GM19438 (cell line): Measurements from ENCODE around the gene PWP2.
A peak's percentile ranks its signal among the peaks of the same experiment; 100 is the strongest.
"Not testable (repeated sequence)": the region's sequence is repeated elsewhere in the genome, so short reads cannot be mapped to it uniquely, and the experiment has no call there.

Experiments used
- ATAC-seq: cut with Tn5 transposase; IDR thresholded peaks from one replicate; pipeline ENCODE4 v1.9.1; 2021; ENCODE audit warnings: low read depth; ENCODE audit not compliant: unreplicated experiment

PWP2 gene

GRCh38 chr21:44082648-44083440 is 24.4 kb upstream of the PWP2 start:
- no peak for ATAC-seq

- ATAC-seq = no peak
Observed at GRCh38 chr21:44083631-44084291, 23.4 kb upstream of the PWP2 start.

- no peak for ATAC-seq
Observed at GRCh38 chr21:44084496-44085241, 22.5 kb upstream of the PWP2 start.

- ATAC-seq = no peak
Observed at GRCh38 chr21:44085491-44086321, 21.5 kb upstream of the PWP2 start.

GRCh38 chr21:44086636-44087425 is 20.4 kb upstream of the PWP2 start:
- ATAC-seq = no peak

GRCh38 chr21:44087426-44088400 is 19.5 kb upstream of the PWP2 start:
- no peak for ATAC-seq

- ATAC-seq = no peak
Observed at GRCh38 chr21:44088401-44088780, 18.8 kb upstream of the PWP2 start.

- no peak for ATAC-seq
Observed at GRCh38 chr21:44089001-44089911, 17.9 kb upstream of the PWP2 start.

- ATAC-seq = no peak
Observed at GRCh38 chr21:44090325-44090724, 16.9 kb upstream of the PWP2 start.

- ATAC-seq = no peak
Observed at GRCh38 chr21:44092211-44092610, 15.0 kb upstream of the PWP2 start.

- ATAC-seq = no peak
Observed at GRCh38 chr21:44093761-44094160, 13.4 kb upstream of the PWP2 start.

GRCh38 chr21:44094832-44095231 is 12.4 kb upstream of the PWP2 start:
- no peak for ATAC-seq

- ATAC-seq = not testable (repeated sequence)
Observed at GRCh38 chr21:44098507-44098906, 8.7 kb upstream of the PWP2 start.

- not testable (repeated sequence) for ATAC-seq
Observed at GRCh38 chr21:44098964-44099363, 8.2 kb upstream of the PWP2 start.

GRCh38 chr21:44107589-44107988 is 390 bp downstream of the PWP2 start:
- ATAC-seq = peak; percentile 30

GRCh38 chr21:44113702-44114371 is 6.6 kb downstream of the PWP2 start:
- ATAC-seq = not testable (repeated sequence)

GRCh38 chr21:44122131-44122530 is 14.9 kb downstream of the PWP2 start:
- not testable (repeated sequence) for ATAC-seq
